Mesenchymal stem cell (in vitro differentiated cells and primary cell): ENCODE results near the gene TTC7B.

Source experiments
- DNase-seq: peaks from one replicate; pipeline ENCODE4 v3.0.0-alpha.2; 2013
- H2AFZ ChIP-seq: one replicate; pipeline ENCODE4 v1.6.1; 2013; ENCODE audit warnings: low read depth, mild to moderate bottlenecking, control low read depth, inconsistent platforms, low read length, moderate library complexity
- H2AK5ac ChIP-seq: 2 replicates; pipeline ENCODE4 v1.6.1; 2013; ENCODE audit warnings: low read length, moderate library complexity, mild to moderate bottlenecking, inconsistent platforms; ENCODE audit not compliant: severe bottlenecking
- H2BK120ac ChIP-seq: one replicate; pipeline ENCODE4 v1.6.1; 2013; ENCODE audit warnings: low read depth, mild to moderate bottlenecking, inconsistent platforms, low read length, moderate library complexity
- H2BK12ac ChIP-seq, 2 experiments: one replicate each; pipeline ENCODE4 v1.6.1; 2013; ENCODE audit warnings: inconsistent platforms in 2 of 2, low read length in 2 of 2, mild to moderate bottlenecking in 2 of 2, moderate library complexity in 2 of 2, control low read depth in 1 of 2
- H2BK15ac ChIP-seq: one replicate; pipeline ENCODE4 v1.6.1; 2013; ENCODE audit warnings: mild to moderate bottlenecking, low read depth, inconsistent platforms; ENCODE audit not compliant: poor library complexity, severe bottlenecking
- H2BK5ac ChIP-seq: 2 replicates; pipeline ENCODE4 v1.6.1; 2013; ENCODE audit warnings: low read depth, mild to moderate bottlenecking, low read length, control low read depth, inconsistent platforms; ENCODE audit not compliant: poor library complexity, severe bottlenecking
- H3K14ac ChIP-seq, 2 experiments: one replicate each; pipeline ENCODE4 v1.6.1; 2013; ENCODE audit warnings: inconsistent platforms in 2 of 2, low read length in 2 of 2, control low read depth in 1 of 2, mild to moderate bottlenecking in 1 of 2, moderate library complexity in 1 of 2
- H3K18ac ChIP-seq, 2 experiments: one replicate each; pipeline ENCODE4 v1.6.1; 2013; ENCODE audit warnings: inconsistent platforms in 2 of 2, low read length in 2 of 2, control low read depth in 1 of 2, low read depth in 1 of 2, mild to moderate bottlenecking in 1 of 2
- H3K23ac ChIP-seq, 2 experiments: one replicate each; pipeline ENCODE4 v1.6.1; 2013; ENCODE audit warnings: inconsistent platforms in 2 of 2, low read length in 2 of 2, mild to moderate bottlenecking in 2 of 2, moderate library complexity in 2 of 2, control low read depth in 1 of 2
- H3K27ac ChIP-seq: 2 replicates; pipeline ENCODE4 v1.5.1; 2013; ENCODE audit warnings: mild to moderate bottlenecking, moderate library complexity, low read length, control low read depth, inconsistent platforms; ENCODE audit not compliant: poor library complexity, severe bottlenecking
- H3K27me3 ChIP-seq, 2 experiments: 2 replicates each; pipeline versions ENCODE4 v1.6.1 to v1.7.0; 2013; ENCODE audit warnings: low read length in 2 of 2, mild to moderate bottlenecking in 2 of 2, moderate library complexity in 2 of 2, control low read depth in 1 of 2, inconsistent platforms in 1 of 2; ENCODE audit not compliant: control insufficient read depth in 1 of 2, insufficient read depth in 1 of 2
- H3K36me3 ChIP-seq, 2 experiments: 2 replicates each; pipeline versions ENCODE4 v1.6.1 to v1.7.0; 2013; ENCODE audit warnings: low read length in 2 of 2, control low read depth in 1 of 2, inconsistent platforms in 1 of 2, low read depth in 1 of 2, mild to moderate bottlenecking in 1 of 2; ENCODE audit not compliant: insufficient read depth in 2 of 2, control insufficient read depth in 1 of 2
- H3K4ac ChIP-seq, 2 experiments: one replicate each; pipeline ENCODE4 v1.6.1; 2013; ENCODE audit warnings: inconsistent platforms in 2 of 2, low read length in 2 of 2, mild to moderate bottlenecking in 2 of 2, moderate library complexity in 2 of 2, control low read depth in 1 of 2, low read depth in 1 of 2
- H3K4me1 ChIP-seq: 2 replicates; pipeline ENCODE4 v1.6.1; 2013; ENCODE audit warnings: low read depth, low read length, control low read depth; ENCODE audit not compliant: control insufficient read depth, insufficient read depth
- H3K4me2 ChIP-seq: 2 replicates; pipeline ENCODE4 v1.6.1; 2013; ENCODE audit warnings: low read length, mild to moderate bottlenecking, inconsistent platforms; ENCODE audit not compliant: poor library complexity, severe bottlenecking
- H3K4me3 ChIP-seq, 2 experiments: 2 replicates each; pipeline versions ENCODE4 v1.5.1 to v1.7.0; 2013; ENCODE audit warnings: low read length in 2 of 2, mild to moderate bottlenecking in 2 of 2, control low read depth in 1 of 2, low read depth in 1 of 2; ENCODE audit not compliant: insufficient read depth in 1 of 2
- H3K79me1 ChIP-seq: replicated peaks from 2 replicates; pipeline ENCODE4 v1.6.1; 2013; ENCODE audit warnings: mild to moderate bottlenecking, control low read depth, low read length, inconsistent platforms; ENCODE audit not compliant: poor library complexity, severe bottlenecking
- H3K9ac ChIP-seq: 2 replicates; pipeline ENCODE4 v1.7.0; 2013; ENCODE audit warnings: mild to moderate bottlenecking, low read length, moderate library complexity
- H3K9me3 ChIP-seq: 2 replicates; pipeline ENCODE4 v1.7.0; 2013; ENCODE audit warnings: mild to moderate bottlenecking, low read length; ENCODE audit not compliant: control insufficient read depth
- H4K8ac ChIP-seq: one replicate; pipeline ENCODE4 v1.6.1; 2013; ENCODE audit warnings: inconsistent platforms, mild to moderate bottlenecking, low read length, moderate library complexity
- H4K91ac ChIP-seq: one replicate; pipeline ENCODE4 v1.6.1; 2013; ENCODE audit warnings: mild to moderate bottlenecking, low read length, inconsistent platforms
- WGBS: methylation state at CpG from one replicate; pipeline ENCODE4 v1.1.7; 2013; ENCODE audit warnings: mixed read lengths; 5-methylcytosine and 5-hydroxymethylcytosine counted together

Gene TTC7B

GRCh38 chr14:90552465-90553297 is 263.5 kb downstream of the TTC7B start:
- Histone ChIP-seq H3K9me3 (no peaks in the 10 kb centered on the region), H2AFZ (no peak overlapping the region), H2BK12ac (no peak overlapping the region), H3K9ac (no peak overlapping the region), H2BK15ac (no peak overlapping the region), H4K91ac (no peak overlapping the region), H3K27ac (no peak overlapping the region), H3K23ac (no peak overlapping the region), H3K4me1 (peaks cover 20% of the 10 kb centered on the region), H3K4me2 (no peak overlapping the region), H3K36me3 (peaks cover 0 to 8% of the 10 kb centered on the region in 2 experiments), H3K14ac (no peak overlapping the region), H3K27me3 (no peaks in the 10 kb centered on the region), H3K18ac (no peak overlapping the region), H3K79me1 (peaks cover 2% of the 10 kb centered on the region), H2BK120ac (no peak overlapping the region), H3K4me3 (no peak overlapping the region), H3K4ac (no peak overlapping the region), H2AK5ac (no peak overlapping the region), H4K8ac (no peak overlapping the region), H2BK5ac (no peak overlapping the region)
- 98% methylated on average over 16 of the region's 17 CpGs for WGBS
- no peak for DNase-seq

GRCh38 chr14:90551733-90552464 is 264.3 kb downstream of the TTC7B start:
- Histone ChIP-seq H3K4me1 (peaks cover 18% of the 10 kb centered on the region), H4K91ac (no peak overlapping the region), H3K9me3 (no peaks in the 10 kb centered on the region), H3K9ac (no peak overlapping the region), H2BK5ac (no peak overlapping the region), H3K23ac (no peak overlapping the region), H2AFZ (no peak overlapping the region), H3K4me2 (no peak overlapping the region), H2BK12ac (no peak overlapping the region), H3K27me3 (no peaks in the 10 kb centered on the region), H3K36me3 (peaks cover 0 to 5% of the 10 kb centered on the region in 2 experiments), H3K4ac (no peak overlapping the region), H3K18ac (no peak overlapping the region), H3K79me1 (peaks cover 2% of the 10 kb centered on the region), H4K8ac (no peak overlapping the region), H3K27ac (no peak overlapping the region), H2BK15ac (no peak overlapping the region), H2BK120ac (no peak overlapping the region), H3K4me3 (no peak overlapping the region), H3K14ac (no peak overlapping the region), H2AK5ac (no peak overlapping the region)
- WGBS, result 91% methylated on average over 11 of the region's 11 CpGs
- DNase-seq, result no peak

GRCh38 chr14:90551070-90551704 is 265.0 kb downstream of the TTC7B start:
- DNase-seq, result peak; percentile 13
- H3K9me3 ChIP-seq, result no peaks in the 10 kb centered on the region

More at GRCh38 chr14:90551070-90551704, 265.0 kb downstream of the TTC7B start:
- H3K79me1 ChIP-seq, result peaks cover 2% of the 10 kb centered on the region
- H3K23ac ChIP-seq, result no peak overlapping the region
- no peak overlapping the region for H3K14ac ChIP-seq
- no peak overlapping the region for H3K9ac ChIP-seq
- WGBS, result 88% methylated on average over 4 of the region's 6 CpGs
- no peak overlapping the region for H3K4me3 ChIP-seq
- no peak overlapping the region for H2AFZ ChIP-seq
- H3K27ac ChIP-seq, result no peak overlapping the region
- no peak overlapping the region for H2BK15ac ChIP-seq
- no peak overlapping the region for H2BK5ac ChIP-seq
- H3K27me3 ChIP-seq, result no peaks in the 10 kb centered on the region
- H2BK120ac ChIP-seq, result no peak overlapping the region
- peaks cover 0 to 5% of the 10 kb centered on the region in 2 experiments for H3K36me3 ChIP-seq
- no peak overlapping the region for H3K18ac ChIP-seq
- H3K4ac ChIP-seq, result no peak overlapping the region
- no peak overlapping the region for H2BK12ac ChIP-seq
- H2AK5ac ChIP-seq, result no peak overlapping the region
- no peak overlapping the region for H3K4me2 ChIP-seq
- H3K4me1 ChIP-seq, result peaks cover 14% of the 10 kb centered on the region
- no peak overlapping the region for H4K8ac ChIP-seq
- no peak overlapping the region for H4K91ac ChIP-seq
